Motor neuron (in vitro differentiated cells): Measurements from ENCODE around the gene CRB2. TPM values are rescaled to one million over a fixed set of nuclear protein-coding genes. Genes with fewer than 3 reads are reported as not detected.

Experiments
- ATAC-seq, 8 experiments: fragments of 200-7000 bp; cut with Tn5 transposase; replicated peaks in 6 of 8; 2 replicates each; pipeline ENCODE4 v1.8.0; 2021; ENCODE audit warnings: mild to moderate bottlenecking in 8 of 8, moderate library complexity in 8 of 8
- H3K27ac ChIP-seq, 2 donors: fragments of 250-450 bp; sonication (Bioruptor Pico); 2 replicates each; pipeline ENCODE4 v1.9.0; 2021; ENCODE audit warnings: antibody characterized with exemption in 2 of 2, mild to moderate bottlenecking in 2 of 2, moderate library complexity in 1 of 2
- H3K4me1 ChIP-seq, 2 donors: fragments of 250-450 bp; sonication (Bioruptor Pico); replicated peaks in 1 of 2; 2 replicates each; pipeline ENCODE4 v1.6.1; 2021; ENCODE audit warnings: antibody characterized with exemption in 2 of 2, mild to moderate bottlenecking in 2 of 2, moderate library complexity in 1 of 2
- H3K4me3 ChIP-seq, 5 donors: fragments of 250-450 bp; sonication (Bioruptor Pico); 2 replicates each; pipeline ENCODE4 v1.9.0; 2021; ENCODE audit warnings: antibody characterized with exemption in 5 of 5, mild to moderate bottlenecking in 5 of 5, moderate library complexity in 4 of 5
- WGBS, 10 experiments: fragments of 450-650 bp; shearing (Covaris generic); methylation state at CpG; one replicate each; pipeline ENCODE4 v1.0.0; 2022; 5-methylcytosine and 5-hydroxymethylcytosine counted together
- in situ Hi-C, 9 experiments: fragments of 400-800 bp; cut with MboI; loops; one replicate each; pipeline ENCODE4 v1.15.0; 2021; ENCODE audit warnings: low sequenced_read_pairs in 9 of 9, low pct_unique_long_range_greater_than_20kb in 2 of 9; ENCODE audit not compliant: unreplicated experiment in 9 of 9
- total RNA-seq, 8 experiments: library from RNA; unstranded; fragments of 300-600 nt; gene quantifications; 2 replicates each; pipeline versions ENCODE4 v1.2.3 to v1.2.4, GENCODE V29; 2022

Gene CRB2
- total RNA-seq, 8 experiments from 2014 or later = 0.20 to 56.9 (median 11.9) TPM

GRCh38 chr9:123408313-123409262 lies 52.6 kb downstream of the CRB2 start:
- Histone ChIP-seq H3K27ac (no peak overlapping the region), H3K4me3 (no peak overlapping the region), H3K4me1 (peaks cover 22 to 30% of the 10 kb centered on the region in 2 donors)
- in situ Hi-C loops = loop anchor here in 1 of 9 experiments (25.0 kb wide), 2 partner anchors 304 to 629 kb away; no protein-coding TSS in a partner anchor
- ATAC-seq = no peak
- 78 to 100% (median 92%) methylated on average over 1 to 3 of the region's 10 CpGs; no CpG with 5 or more reads in 4 of the 10 experiments for WGBS, 10 experiments

DNA sequence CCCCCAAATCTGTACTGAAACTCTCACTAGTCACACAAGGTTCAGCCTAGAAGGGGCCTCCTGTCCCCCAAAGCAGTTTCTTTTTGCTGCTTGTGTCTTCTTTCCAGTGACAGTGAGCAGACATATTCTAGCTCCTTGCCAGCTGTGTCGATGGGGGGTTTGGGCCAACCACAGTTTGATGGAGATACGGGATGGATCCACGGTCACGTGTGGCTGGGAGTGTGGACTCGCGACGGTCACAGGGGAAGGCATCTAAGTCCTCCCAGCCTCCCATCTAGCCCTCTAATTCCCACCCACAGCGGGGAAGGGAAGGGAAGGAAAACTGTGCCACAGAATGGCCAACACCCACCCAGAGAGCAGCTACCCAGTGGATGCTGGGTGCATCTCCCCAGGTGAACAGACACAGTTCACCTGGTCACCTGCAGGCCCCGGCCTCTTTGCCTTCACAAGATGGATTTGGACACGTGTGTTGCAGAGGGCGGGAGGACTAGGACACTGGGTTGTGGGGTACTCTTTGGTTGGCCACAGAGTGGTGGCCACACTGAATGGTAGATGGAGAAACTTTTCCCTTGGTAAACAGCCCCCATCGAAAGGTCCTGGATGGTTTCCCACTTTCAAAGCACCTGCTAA lies 54.4 kb downstream of the CRB2 start:
- ATAC-seq = no peak
- Histone ChIP-seq H3K4me3 (no peak overlapping the region), H3K27ac (no peak overlapping the region), H3K4me1 (peaks cover 20 to 42% of the 10 kb centered on the region in 2 donors)
- 60 to 100% (median 94%) methylated on average over 1 to 5 of the region's 12 CpGs; no CpG with 5 or more reads in 4 of the 10 experiments for WGBS, 10 experiments
- in situ Hi-C loops = loop anchor here in 1 of 9 experiments (25.0 kb wide), 2 partner anchors 302 to 627 kb away; no protein-coding TSS in a partner anchor

DNA sequence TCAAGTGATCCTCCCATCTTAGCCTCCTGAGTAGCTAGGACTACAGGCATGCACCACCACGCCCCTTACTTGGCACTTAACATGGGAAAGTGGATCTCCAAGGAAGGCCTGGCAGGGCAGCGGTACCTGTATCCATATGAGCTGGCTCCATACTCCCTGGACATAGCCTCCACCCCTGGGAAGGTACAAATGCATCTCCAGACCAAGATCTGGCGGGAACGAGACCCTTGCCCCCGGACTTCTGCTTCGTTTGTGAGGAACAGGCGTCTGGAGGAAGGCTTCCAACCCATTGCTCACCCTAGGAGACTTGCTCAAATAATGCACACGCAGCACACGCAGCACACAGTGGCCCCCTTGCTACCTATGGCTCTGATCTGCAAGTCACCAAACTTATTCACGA lies 55.2 kb downstream of the CRB2 start:
- no peak overlapping the region for H3K4me3 ChIP-seq
- WGBS, 10 experiments = 87 to 97% (median 90%) methylated on average over 3 to 7 of the region's 10 CpGs; no CpG with 5 or more reads in 5 of the 10 experiments
- no peak for ATAC-seq
- no peak overlapping the region for H3K27ac ChIP-seq
- in situ Hi-C loops = loop anchor here in 1 of 9 experiments (25.0 kb wide), 2 partner anchors 301 to 626 kb away; no protein-coding TSS in a partner anchor
- H3K4me1 ChIP-seq = peaks cover 18 to 42% of the 10 kb centered on the region in 2 donors

DNA sequence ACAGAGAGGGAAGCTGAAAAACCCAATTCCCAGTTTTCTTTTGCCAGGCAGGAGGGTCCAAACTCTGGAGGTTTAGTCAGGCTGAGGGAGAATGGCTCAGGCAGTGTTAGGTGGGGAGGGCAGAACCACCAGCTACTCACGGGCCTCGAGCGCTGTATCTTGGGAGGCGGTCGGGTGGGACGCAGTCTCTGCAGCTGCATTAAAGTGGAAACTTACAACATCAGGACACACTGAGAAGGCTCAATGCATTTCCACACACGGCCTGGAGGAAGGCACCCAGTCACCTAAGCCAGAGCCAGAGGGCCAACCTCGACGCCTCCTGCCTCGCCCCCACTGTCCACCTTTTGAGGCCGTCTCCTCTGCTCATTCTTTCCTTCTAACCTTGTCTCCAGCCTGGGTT lies 55.6 kb downstream of the CRB2 start:
- Histone ChIP-seq H3K4me3 (no peak overlapping the region), H3K27ac (no peak overlapping the region), H3K4me1 (peaks cover 13 to 37% of the 10 kb centered on the region in 2 donors)
- ATAC-seq = peak in 1 of 8 experiments; percentile 29
- in situ Hi-C loops = loop anchor here in 1 of 9 experiments (25.0 kb wide), 2 partner anchors 301 to 626 kb away; no protein-coding TSS in a partner anchor
- 77 to 100% (median 94%) methylated on average over 3 to 6 of the region's 11 CpGs; no CpG with 5 or more reads in 7 of the 10 experiments for WGBS, 10 experiments

- no peak for ATAC-seq
These were observed 56.3 kb downstream of the CRB2 start for GRCh38 chr9:123412171-123412820.

DNA sequence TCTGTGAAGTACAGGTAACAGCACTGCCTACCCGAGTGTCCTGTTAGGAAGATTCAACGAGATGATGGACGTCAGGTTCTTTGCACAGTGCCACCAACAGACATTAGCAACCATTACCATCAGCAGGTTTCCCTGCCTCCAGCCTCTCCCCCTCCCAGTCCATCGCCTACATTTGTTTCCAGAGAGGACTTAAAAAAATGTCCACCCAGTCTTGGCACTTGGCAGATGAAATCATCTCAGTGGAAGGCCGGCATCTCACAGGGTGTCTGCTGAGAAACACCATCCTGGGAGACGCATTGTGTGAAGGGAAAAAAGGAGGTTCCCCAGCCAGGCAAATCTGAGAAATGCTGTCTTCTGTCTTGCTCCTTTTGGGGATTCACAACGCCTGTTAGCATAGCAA lies 58.2 kb downstream of the CRB2 start:
- Histone ChIP-seq H3K27ac (no peak overlapping the region), H3K4me1 (peaks cover 4 to 18% of the 10 kb centered on the region in 2 donors), H3K4me3 (no peak overlapping the region)
- ATAC-seq = peak in 3 of 8 experiments; percentile 27 to 84 (median 44)
- WGBS, 10 experiments = 0 to 100% (median 80%) methylated on average over 1 to 6 of the region's 7 CpGs; no CpG with 5 or more reads in 1 of the 10 experiments
- in situ Hi-C loops = loop anchor here in 1 of 9 experiments (25.0 kb wide), 2 partner anchors 298 to 623 kb away; no protein-coding TSS in a partner anchor

More at GRCh38 chr9:123412171-123412820, 56.3 kb downstream of the CRB2 start:
- no peak overlapping the region for H3K4me3 ChIP-seq
- 89 to 100% (median 98%) methylated on average over 1 to 9 of the region's 18 CpGs; no CpG with 5 or more reads in 4 of the 10 experiments for WGBS, 10 experiments
- in situ Hi-C loops = loop anchor here in 1 of 9 experiments (25.0 kb wide), 2 partner anchors 300 to 625 kb away; no protein-coding TSS in a partner anchor
- H3K27ac ChIP-seq = no peak overlapping the region
- H3K4me1 ChIP-seq = peaks cover 7 to 31% of the 10 kb centered on the region in 2 donors

GRCh38 chr9:123414936-123415930 lies 59.2 kb downstream of the CRB2 start:
- in situ Hi-C loops = loop anchor here in 1 of 9 experiments (25.0 kb wide), 2 partner anchors 297 to 622 kb away; no protein-coding TSS in a partner anchor
- no peak overlapping the region for H3K27ac ChIP-seq
- H3K4me1 ChIP-seq = peaks cover 14 to 28% of the 10 kb centered on the region in 2 donors
- 34 to 100% (median 67%) methylated on average over 1 to 8 of the region's 23 CpGs; no CpG with 5 or more reads in 2 of the 10 experiments for WGBS, 10 experiments
- ATAC-seq = peak in 2 of 8 experiments; percentile 26 to 45
- no peak overlapping the region for H3K4me3 ChIP-seq

- ATAC-seq = peak in 3 of 8 experiments; percentile 9 to 39 (median 31)
- Histone ChIP-seq H3K4me1 (peaks cover 23 to 37% of the 10 kb centered on the region in 2 donors), H3K4me3 (no peak overlapping the region), H3K27ac (no peak overlapping the region)
- 70 to 85% (median 77%) methylated on average over 1 to 7 of the region's 8 CpGs; no CpG with 5 or more reads in 5 of the 10 experiments for WGBS, 10 experiments
- in situ Hi-C loops = loop anchor here in 1 of 9 experiments (25.0 kb wide), 2 partner anchors 296 to 621 kb away; no protein-coding TSS in a partner anchor
These were observed 60.2 kb downstream of the CRB2 start for GRCh38 chr9:123416176-123416575.

DNA sequence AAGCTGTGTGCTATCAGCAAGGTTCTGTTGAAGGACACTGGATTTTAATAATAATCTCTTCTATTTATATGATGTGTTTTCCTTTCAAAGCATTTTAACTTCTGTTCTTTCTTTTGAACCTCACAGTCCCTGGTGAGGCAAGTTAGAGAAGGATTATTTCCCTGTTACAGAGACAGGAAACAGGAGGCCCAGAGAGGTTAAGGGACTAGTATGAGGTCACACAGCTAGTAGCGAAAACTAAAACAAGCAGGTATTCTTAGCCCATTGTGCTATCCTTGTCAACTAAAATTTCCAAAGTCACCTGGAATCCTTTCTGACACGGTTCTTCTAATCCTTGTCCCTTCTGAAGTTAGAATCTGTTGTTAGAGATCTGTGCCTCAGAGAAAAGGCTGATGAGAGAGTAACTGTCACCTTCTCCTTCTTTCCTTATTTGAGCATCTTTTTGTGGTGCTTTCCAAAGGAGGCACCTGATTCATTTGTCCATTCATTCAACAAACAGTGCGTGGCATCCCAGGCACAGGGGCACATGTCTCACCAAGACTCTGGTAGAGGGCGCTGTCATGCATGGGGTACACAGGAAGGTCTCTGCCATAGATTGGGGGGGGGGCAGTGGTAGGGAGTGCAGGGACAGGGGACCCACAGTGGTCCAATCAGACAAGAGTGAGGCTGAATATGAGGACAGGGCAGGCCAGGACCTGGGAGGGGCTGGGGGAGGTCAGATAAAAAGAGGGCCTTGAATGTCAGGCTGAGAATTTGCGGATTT lies 61.5 kb downstream of the CRB2 start:
- Histone ChIP-seq H3K4me1 (peaks cover 36 to 49% of the 10 kb centered on the region in 2 donors), H3K27ac (no peak overlapping the region), H3K4me3 (no peak overlapping the region)
- 61 to 100% (median 89%) methylated on average over 1 to 3 of the region's 5 CpGs; no CpG with 5 or more reads in 2 of the 10 experiments for WGBS, 10 experiments
- no peak for ATAC-seq
- in situ Hi-C loops = loop anchor here in 1 of 9 experiments (25.0 kb wide), 2 partner anchors 295 to 620 kb away; no protein-coding TSS in a partner anchor

DNA sequence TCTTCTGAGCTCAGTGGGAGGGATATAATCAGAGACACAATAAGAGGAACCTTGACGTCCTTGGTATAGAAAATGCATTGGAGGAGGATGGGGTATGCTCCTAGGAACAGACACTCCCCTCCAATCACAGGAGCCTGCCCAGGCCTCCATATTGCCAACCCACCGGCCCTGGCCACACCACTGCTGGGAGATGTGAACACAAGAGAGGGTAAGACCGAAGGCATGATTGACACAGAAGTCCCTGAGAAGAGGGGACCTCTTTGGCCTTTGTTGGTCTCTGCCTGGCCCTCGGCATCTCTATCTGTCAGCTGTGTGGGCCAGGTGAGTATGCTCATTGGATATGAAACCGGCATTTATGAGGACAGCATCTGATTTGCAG lies 62.0 kb downstream of the CRB2 start:
- no peak for ATAC-seq
- Histone ChIP-seq H3K4me3 (no peak overlapping the region), H3K4me1 (peaks cover 42 to 55% of the 10 kb centered on the region in 2 donors), H3K27ac (no peak overlapping the region)
- 80 to 100% (median 90%) methylated on average over 1 to 2 of the region's 5 CpGs; no CpG with 5 or more reads in 5 of the 10 experiments for WGBS, 10 experiments
- in situ Hi-C loops = loop anchor here in 1 of 9 experiments (25.0 kb wide), 2 partner anchors 294 to 619 kb away; no protein-coding TSS in a partner anchor
